NCI-H2196 (cell line): ENCODE data around the gene OR2F2.

ENCODE experiments used
- DNase-seq: peaks from one replicate; lab custom pipeline; 2025; ENCODE audit not compliant: unreplicated experiment; lab: John Stamatoyannopoulos, UW

OR2F2 gene

DNA sequence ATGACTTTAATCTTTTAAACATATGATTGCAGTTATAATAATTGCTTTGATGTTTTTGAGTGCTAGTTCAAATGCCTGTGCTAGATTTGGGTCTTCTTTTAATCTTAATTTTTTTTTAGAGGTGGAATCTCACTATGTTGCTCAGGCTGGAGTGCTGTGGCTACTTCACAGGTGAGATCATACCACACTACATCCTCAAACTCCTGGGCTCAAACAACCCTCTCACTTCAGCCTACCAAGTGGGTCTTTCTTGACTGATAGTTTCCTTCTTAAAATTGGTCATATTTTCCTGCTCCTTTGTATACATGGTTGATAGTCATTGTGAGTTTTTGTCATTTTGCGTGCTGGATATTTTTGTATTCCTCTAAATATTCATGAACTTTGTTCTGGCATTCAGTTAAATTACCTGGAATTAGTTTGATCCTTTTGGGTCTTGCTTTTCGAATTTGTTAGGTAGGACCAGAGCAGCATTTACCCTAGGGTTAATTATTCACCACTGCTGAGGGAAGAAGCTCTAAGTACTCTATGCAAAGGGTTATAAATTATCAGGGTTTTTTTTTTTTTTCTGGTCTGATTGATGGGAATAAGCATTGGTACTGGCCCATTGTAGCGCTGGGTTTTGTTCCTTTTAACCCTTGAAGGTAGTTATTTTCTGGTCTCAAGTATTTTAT lies 21.0 kb upstream of the OR2F2 start:
- DNase-seq, result no peak

DNA sequence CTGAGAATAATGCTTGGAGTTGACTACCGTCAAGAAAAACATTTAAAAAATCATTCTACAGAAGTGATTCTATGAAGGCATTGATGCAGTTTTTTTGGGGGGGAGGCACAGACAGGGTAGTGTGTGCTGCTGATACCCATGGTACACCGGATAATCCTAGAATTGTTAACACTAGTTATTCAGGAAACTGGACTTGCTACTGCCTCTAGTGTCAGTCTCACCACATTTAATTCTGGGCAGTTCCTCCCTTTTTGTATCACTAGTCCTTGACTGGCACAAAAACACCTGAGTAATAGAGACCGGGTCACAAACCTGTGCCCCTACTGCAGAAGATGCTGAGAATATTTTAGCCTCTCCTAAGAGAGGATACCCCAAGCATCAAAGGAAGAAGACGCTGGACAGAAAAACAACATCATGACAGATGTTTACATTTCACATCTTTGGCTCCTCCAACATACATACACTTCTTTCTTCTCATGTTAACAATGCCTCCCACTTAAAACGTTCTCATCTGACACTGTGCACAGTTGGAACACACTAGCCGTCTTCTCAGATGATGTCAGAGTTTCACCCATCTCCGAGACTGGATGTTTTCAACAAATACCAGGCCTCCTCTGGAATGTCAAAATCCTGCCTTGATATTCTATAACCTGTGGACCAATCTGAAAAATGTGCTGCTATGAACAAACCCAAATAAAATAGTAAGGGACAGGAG lies 19.9 kb upstream of the OR2F2 start:
- DNase-seq, result no peak

GRCh38 chr7:143924851-143925250 lies 10.2 kb upstream of the OR2F2 start:
- no peak for DNase-seq

DNA sequence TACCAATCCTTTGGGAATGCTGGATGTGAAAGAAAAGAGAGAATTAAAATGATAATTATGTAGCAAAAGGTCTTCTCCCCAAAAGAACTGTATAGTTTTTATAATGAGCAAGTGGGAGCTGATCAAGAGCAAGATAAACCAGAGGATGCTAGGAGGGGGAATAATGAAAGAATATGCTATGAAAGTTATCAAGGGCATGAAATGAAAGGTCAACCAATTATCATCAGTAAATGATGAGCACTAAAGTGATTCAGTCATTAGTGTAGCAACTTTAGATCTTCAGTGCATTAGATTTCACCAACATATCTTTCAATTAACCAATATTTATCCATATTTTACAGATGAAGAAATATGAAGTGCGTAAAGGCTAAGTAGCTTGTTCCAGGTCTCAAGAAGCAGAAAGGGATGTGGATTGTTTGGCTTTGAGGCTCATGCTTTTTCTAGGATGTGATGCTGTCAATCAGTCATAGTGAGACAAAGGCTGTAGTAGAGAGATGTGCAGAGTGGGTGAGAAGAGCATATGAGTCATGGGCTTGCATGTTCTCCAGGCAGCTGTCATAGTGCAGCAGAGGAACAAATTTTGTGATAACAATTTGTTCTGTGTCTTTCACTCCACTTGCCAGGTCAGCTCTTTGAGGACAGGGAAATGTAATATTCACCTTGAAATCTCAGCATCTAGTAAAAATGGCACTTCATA lies 5.7 kb upstream of the OR2F2 start:
- DNase-seq, result no peak

DNA sequence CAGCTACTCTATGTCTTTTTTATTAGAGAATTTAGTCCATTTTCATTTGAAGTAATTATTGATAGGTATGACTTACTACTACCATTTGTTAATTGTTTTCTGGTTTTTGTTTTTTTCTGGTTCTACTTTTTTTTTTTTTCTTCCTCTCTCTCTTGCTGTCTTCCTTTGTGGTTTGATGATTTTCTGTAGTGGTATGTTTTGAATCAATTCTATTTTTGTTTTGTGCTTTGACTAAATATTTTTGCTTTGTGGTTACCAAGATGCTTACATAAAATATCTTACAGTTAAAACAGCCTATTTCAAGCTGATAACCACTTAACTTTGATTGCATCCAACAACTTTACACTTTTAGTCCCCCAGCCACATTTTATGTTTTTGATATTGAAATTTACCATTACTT lies 3.3 kb upstream of the OR2F2 start:
- no peak for DNase-seq

GRCh38 chr7:143936087-143937009 lies 1.3 kb downstream of the OR2F2 start:
- no peak for DNase-seq

DNA sequence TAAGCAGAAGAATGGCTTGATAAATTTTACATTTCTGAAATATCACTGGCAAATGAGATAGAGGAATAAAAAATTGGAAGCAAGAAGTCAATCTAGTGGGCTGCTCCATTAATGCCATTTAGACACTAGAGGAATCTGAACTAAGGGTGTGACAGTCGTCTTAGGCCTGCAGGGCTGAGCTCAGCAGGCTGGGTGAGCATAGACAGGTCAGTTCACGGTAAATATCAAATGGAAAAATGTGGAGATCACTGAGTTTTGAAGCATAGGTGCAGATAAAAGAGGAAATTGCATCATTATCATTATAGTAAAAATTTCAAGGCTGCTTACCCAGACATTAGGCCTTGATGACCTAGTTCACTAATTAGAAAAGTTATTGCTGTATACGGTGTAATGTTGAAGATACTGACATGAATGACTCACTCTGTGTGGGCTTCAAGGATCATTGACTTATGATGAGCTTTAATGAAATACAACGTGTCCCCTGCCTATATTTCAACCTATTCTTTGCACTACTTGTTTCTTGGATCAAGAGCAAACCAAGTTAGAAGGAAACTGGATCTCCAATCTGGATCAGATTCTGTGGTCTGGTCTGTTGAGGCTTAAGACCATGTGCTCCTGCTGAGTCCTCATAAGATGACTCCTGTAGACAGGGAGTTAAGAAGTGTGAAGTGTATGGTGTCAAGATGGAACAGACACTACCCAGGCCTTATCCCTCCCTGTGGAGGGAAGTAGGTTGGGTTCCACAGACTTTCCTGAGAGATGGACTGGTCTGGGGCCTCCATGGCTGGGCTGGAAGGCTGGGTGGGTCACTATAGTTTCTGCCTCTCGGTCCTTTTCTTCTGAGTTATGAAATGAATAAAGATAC lies 3.6 kb downstream of the OR2F2 start:
- DNase-seq, result no peak

DNA sequence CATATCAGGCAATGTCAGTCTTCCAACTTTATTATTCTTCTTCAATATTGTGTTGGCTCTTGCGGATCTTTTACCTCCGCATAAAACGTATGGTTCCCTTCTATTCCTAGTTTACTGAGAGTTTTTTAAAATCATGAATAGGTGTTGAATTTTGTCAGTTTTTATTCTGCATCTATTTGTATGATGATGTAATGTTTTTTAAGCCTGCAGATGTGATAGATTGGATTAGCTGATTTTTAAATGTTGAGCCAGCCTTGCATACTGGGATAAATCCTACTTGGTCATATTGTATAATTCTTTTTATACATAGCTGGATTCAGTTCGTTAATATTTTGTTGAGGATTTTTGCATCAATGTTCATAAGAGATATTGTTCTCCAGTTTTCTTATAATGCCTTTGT lies 10.4 kb downstream of the OR2F2 start:
- DNase-seq, result no peak

- no peak for DNase-seq
Measured at GRCh38 chr7:143947111-143947510, 12.1 kb downstream of the OR2F2 start.

DNA sequence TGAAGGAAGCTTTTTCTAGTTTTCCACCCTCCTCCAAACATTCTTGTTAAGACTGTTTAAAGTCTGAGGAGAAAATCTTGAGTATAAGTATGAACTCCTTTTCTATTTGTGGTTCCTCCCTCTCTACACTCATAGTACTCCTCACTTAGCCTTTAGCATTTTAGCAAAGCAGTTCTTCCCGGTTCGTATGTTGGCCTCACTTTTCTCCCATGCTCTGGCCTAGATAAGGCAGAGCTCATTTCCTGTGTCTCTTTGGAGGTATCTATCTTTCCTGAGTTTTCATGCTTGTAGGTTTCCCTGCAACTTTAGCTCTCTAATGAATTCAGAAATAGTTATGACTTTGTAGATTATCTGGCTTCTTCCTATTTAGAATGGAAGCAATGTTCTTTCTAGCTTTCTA lies 13.7 kb downstream of the OR2F2 start:
- no peak for DNase-seq

DNA sequence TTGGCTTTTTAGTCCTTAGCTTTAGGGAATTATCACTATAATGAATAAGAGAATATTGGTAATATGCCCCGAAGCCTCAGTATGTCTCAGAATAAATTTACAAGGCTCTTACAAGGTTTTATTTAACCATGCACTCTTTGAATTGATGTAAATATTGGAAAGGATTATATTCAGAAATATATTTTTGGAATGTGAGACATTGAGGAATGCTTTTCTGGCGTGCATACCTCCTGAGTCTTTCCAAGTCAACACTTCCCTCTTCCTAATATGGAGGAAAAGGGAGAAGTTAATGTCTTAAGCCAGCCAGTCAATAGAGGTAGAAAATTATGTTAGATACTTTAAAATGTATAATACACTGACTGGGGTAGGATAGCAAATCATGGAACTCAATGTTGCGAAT lies 18.4 kb downstream of the OR2F2 start:
- DNase-seq, result no peak

DNA sequence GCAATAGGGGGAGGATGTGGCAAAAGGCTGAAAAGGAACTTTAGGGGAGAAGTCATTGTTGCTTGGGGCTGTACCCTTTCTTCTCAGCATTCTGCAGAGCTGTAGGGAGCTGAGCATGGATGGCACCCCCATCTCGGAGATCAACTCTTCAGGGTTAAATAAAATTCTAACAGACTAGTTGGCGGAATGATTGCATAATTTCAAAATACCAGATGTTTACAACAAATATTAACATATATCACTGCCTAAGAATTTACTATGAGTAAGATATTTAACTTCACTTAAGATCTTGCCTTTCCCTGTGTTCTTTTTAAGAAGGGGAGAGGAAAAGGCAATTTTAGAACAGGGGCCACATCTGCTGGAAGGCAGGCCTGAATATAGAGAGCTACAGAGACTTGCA lies 19.1 kb downstream of the OR2F2 start:
- no peak for DNase-seq

DNA sequence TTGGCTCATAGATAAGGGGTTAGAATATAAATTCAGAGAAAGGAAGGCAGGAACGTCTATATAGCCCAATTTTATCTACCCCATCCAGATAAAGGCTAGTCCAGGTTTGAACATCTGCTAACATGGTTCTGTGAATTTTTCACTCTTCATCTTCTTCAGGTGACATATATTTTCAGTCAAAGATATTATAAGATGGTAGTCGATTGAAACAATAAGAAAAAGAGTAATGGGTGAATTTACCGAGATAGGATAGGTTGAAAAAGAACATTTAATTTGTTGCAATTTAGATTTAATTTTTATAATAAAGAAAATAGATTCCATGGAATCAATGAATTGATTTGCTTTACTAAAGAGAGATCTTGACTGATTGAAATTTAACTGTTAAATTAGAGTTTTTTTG lies 19.5 kb downstream of the OR2F2 start, which contains the start of gene OR2F1:
Gene OR2F1 (plus strand): TSS at position 301 of the 400 bp plus-strand sequence. CDS start 5,127 bp downstream, outside the sequence.
- DNase-seq, result no peak

GRCh38 chr7:143958781-143959180 lies 23.7 kb downstream of the OR2F2 start:
- no peak for DNase-seq

- no peak for DNase-seq
Measured at GRCh38 chr7:143960813-143961610, 26.0 kb downstream of the OR2F2 start.

DNA sequence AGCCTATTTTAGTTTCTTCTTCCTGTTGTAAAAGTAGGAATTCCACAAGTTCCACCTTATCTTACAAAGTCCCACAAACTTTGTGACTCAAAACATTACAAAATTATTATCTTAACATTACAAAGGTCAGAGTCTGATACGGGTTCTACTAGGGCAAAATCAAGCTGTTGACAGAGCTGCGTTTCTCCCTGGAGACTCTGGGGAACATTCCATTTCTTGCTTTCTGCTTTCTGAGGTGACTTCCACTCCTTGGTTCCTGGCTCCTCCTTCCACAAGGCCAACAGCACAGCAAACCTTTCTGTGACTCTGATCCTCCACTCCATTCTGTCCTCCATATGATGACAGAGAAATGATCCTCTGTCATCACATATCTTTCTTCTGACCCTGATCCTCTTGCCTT lies 30.2 kb downstream of the OR2F2 start:
- no peak for DNase-seq

DNA sequence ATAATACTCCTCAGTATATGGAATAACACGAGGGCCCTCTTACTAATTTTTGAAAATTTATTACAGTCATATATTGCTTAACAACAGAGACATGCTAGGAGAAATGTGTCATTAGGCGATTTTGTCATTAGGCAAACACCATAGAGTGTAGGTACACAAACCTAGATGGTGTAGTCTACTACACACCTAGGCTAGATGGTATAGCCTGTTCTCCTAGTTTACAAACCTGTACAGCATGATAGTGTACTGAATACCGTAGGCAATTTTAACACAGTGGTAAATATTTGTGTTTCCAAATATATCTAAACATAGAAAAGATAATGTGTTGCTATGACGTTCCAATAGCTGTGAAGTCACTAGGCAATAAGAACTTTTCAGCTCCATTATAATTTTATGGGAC lies 32.4 kb downstream of the OR2F2 start:
- DNase-seq, result no peak

DNA sequence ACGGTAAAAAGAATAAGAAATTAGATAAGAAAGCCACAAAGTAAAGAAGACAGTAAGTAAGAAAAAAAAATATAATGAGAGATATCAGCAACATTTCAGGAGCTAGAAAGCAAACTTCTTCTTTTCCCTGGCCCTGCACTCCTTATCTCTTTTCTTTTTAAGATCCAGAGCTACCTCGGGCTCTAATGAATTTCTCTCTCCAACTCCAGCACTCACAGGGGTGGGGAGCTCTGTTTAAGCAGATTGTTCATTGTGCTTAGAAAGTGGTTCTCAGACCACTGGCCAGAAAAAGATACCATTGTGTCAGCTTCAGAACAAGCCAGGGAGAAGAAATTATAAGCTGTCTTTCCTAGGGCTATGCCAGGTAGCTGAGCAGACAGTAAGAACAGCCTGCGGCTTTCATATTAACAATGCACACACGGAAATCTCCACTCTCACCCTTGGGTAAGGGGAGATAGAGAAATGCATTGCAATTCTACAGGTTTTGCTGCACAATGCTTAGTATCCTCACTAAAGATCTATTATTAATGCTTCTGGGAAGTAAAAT lies 38.9 kb downstream of the OR2F2 start:
- no peak for DNase-seq

DNA sequence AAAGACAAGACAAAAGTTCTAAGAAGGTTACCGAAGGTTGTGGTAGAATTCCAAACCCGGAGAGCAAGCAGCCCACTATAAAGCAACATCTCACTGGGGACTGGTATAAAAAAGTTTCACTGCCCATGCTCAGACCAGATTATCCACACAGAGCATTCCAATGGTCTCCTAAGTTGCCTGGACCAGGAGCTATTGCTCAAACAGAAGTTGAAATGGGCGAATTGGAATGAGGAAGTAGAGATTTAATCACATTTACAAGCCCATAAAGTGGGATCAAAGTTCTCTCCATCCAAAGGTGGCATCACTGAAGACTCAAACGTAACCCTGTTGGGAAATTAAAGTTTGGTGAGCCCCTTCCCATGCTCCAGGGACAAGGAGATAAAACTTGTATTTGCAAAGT lies 39.4 kb downstream of the OR2F2 start:
- DNase-seq, result no peak
